ENCODE data around the gene TEX52. TPM values are rescaled to one million over a fixed set of nuclear protein-coding genes. Genes with fewer than 3 reads are reported as not detected.

Gene TEX52
- total RNA-seq, 2 donors from 2014 or later: not detected

GRCh38 chr12:2858334-2858733, 1.5 kb upstream of the TEX52 start:
- peaks cover 10% of the 10 kb centered on the region for H3K4me1 ChIP-seq
- no peaks in the 10 kb centered on the region for H3K36me3 ChIP-seq (replicated peaks in 1 of 2; ENCODE audit: insufficient read depth in 1 of 2, low read depth in 2 of 2)
- TF ChIP-seq POLR2A (IDR thresholded peaks at IDR 0.05): no peak
- TF ChIP-seq CTCF (IDR thresholded peaks at IDR 0.05): no peak
- DNase-seq (no peak), ATAC-seq (no peak)
- H3K27ac ChIP-seq: no peak overlapping the region
- WGBS, 2 donors: 77 to 96% methylated on average over 2 of the region's 2 CpGs
- no peak overlapping the region for H3K4me3 ChIP-seq
- H3K27me3 ChIP-seq: no peaks in the 10 kb centered on the region
- intact Hi-C loops (cut with DNase I): no loop called here
- no peaks in the 10 kb centered on the region for H3K9me3 ChIP-seq

GRCh38 chr12:2857576-2857975, 737 bp upstream of the TEX52 start:
- no peak for TF ChIP-seq POLR2A (IDR thresholded peaks at IDR 0.05)
- no peak for TF ChIP-seq CTCF (IDR thresholded peaks at IDR 0.05)
- H3K27me3 ChIP-seq: no peaks in the 10 kb centered on the region
- 88 to 93% methylated on average over 7 of the region's 7 CpGs for WGBS, 2 donors
- intact Hi-C loops (cut with DNase I): no loop called here
- no peaks in the 10 kb centered on the region for H3K36me3 ChIP-seq (replicated peaks in 1 of 2; ENCODE audit: insufficient read depth in 1 of 2, low read depth in 2 of 2)
- H3K4me1 ChIP-seq: peaks cover 10% of the 10 kb centered on the region
- ATAC-seq (no peak), DNase-seq (no peak)
- no peak overlapping the region for H3K4me3 ChIP-seq
- H3K9me3 ChIP-seq: no peaks in the 10 kb centered on the region
- H3K27ac ChIP-seq: no peak overlapping the region

DNA sequence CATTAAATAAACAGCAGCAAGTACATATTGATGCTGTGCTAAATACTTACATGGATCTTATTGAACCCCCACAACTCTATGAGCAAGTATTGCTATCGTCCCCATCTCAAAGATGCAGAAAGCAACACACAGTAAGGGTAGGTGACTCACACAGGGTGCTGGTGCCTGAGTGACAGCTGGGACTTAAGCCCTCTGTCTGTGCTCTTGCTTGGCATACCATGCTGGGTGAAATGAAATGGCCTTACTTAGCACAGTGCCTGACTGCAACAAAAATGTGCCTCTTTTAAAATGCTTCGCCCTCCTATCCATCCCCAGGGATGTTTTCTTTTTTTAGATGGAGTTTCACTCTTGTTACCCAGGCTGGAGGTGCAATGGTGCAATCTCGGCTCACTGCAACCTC, 788 bp downstream of the TEX52 start:
- peak in 1 of 4 donors; percentile 34 for DNase-seq
- WGBS, 2 donors: 88 to 98% methylated on average over 3 of the region's 3 CpGs
- intact Hi-C loops (cut with DNase I): no loop called here

DNA sequence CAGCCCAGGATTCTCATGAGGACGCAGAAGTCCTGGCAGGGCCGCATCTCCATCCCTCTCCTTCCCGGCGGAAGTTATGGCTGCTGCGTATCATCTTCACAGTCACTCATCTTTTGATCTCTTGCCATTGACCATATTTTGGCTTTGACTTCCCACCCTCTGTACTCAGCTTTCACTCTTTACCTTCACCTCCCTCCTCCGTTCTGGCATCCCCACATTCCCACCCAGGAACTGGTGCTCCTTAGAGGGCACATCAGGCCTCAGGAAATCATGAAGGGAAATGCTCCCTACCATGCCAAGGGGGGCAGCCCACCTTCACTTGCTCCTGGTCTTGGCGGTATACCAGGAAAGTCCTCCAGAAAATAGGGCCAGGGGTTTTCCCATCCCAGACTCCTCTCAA, 1.3 kb downstream of the TEX52 start:
- no peaks in the 10 kb centered on the region for H3K9me3 ChIP-seq
- intact Hi-C loops (cut with DNase I): no loop called here
- no peak for DNase-seq
- no peak for ATAC-seq
- H3K27me3 ChIP-seq: no peaks in the 10 kb centered on the region
- H3K36me3 ChIP-seq (replicated peaks in 1 of 2; ENCODE audit: insufficient read depth in 1 of 2, low read depth in 2 of 2): no peaks in the 10 kb centered on the region
- peaks cover 10% of the 10 kb centered on the region for H3K4me1 ChIP-seq
- 87 to 94% methylated on average over 7 of the region's 7 CpGs for WGBS, 2 donors
- no peak overlapping the region for H3K4me3 ChIP-seq
- H3K27ac ChIP-seq: peak overlapping the region in 1 of 4 donors; percentile 55
- no peak for TF ChIP-seq CTCF (IDR thresholded peaks at IDR 0.05)
- TF ChIP-seq POLR2A (IDR thresholded peaks at IDR 0.05): no peak

More for the DNA sequence above, 788 bp downstream of the TEX52 start:
- H3K9me3 ChIP-seq: no peaks in the 10 kb centered on the region
- no peaks in the 10 kb centered on the region for H3K36me3 ChIP-seq (replicated peaks in 1 of 2; ENCODE audit: insufficient read depth in 1 of 2, low read depth in 2 of 2)
- no peak for TF ChIP-seq CTCF (IDR thresholded peaks at IDR 0.05)
- TF ChIP-seq POLR2A (IDR thresholded peaks at IDR 0.05): no peak
- H3K4me1 ChIP-seq: peaks cover 10% of the 10 kb centered on the region
- H3K27ac ChIP-seq: no peak overlapping the region
- H3K27me3 ChIP-seq: no peaks in the 10 kb centered on the region
- no peak for ATAC-seq
- H3K4me3 ChIP-seq: no peak overlapping the region

DNA sequence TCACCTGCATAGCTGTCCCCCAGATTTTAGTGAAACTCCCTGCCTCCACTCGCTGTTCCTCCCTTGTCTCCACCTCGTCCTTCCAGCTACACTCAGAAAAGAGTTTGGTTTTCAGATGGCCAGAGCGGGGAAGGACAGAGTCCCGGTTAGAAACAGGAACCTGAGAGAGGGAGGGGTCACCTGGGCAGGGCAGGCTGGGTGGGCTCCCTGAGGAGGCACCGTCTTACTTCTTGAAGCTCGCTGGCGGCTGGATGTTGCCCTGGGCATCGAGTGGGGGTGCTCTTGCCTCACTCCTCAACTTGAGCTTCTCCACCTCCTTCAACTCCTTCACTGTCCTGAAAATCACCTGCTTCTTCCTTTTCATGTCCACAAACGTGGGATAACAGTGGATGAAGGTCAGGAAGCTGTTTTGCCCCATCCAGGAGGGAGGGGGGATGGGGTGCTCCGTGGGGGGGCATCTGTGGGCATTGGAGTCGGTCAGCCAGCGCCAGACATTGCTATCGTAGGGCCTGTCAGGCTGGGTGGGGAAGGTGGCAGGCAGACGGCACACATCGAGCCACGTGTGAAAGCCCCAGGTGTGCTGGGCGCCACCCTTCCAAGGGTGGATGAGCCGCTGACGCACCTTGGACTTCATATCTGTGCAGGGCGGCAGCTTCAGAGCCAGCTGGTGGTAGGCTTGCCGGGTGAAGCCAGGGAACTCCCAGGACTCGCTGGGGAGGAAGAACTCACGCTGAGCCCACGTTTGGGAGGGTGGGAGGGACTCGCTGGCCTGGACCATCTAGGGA, 2.0 kb downstream of the TEX52 start:
- Histone ChIP-seq H3K4me3 (no peak overlapping the region), H3K9me3 (no peaks in the 10 kb centered on the region), H3K4me1 (peaks cover 10% of the 10 kb centered on the region), H3K27ac (peak overlapping the region in 2 of 4 donors; percentile 44 to 55), H3K27me3 (no peaks in the 10 kb centered on the region), H3K36me3 (replicated peaks in 1 of 2; ENCODE audit: insufficient read depth in 1 of 2, low read depth in 2 of 2) (no peaks in the 10 kb centered on the region)
- ATAC-seq: peak; percentile 85
- TF ChIP-seq POLR2A (IDR thresholded peaks at IDR 0.05) (no peak), CTCF (IDR thresholded peaks at IDR 0.05) (no peak)
- DNase-seq: peak; percentile 66 to 87 (median 84)
- 51 to 60% methylated on average over 18 to 25 of the region's 25 CpGs for WGBS, 2 donors
- intact Hi-C loops (cut with DNase I): no loop called here
